Sigmoid colon (tissue), 7 donors: ENCODE measurements around the gene GNAI2. TPM values are rescaled to one million over a fixed set of nuclear protein-coding genes. Genes with fewer than 3 reads are reported as not detected.
A peak's percentile ranks its signal among the peaks of the same experiment; 100 is the strongest.

ENCODE experiments used
- DNase-seq: peaks from one replicate; pipeline ENCODE4 v3.0.0-alpha.2; 2019
- H3K27ac ChIP-seq, 4 donors: fragments of 200-600 bp; sonication (generic); one replicate each; pipeline ENCODE4 v1.5.1; 2016 to 2019; ENCODE audit warnings: mild to moderate bottlenecking in 1 of 4
- H3K27me3 ChIP-seq, 3 donors: fragments of 200-600 bp; sonication (generic); one replicate each; pipeline ENCODE4 v1.5.1; 2019; ENCODE audit warnings: mild to moderate bottlenecking in 1 of 3
- H3K36me3 ChIP-seq, 4 donors: fragments of 200-600 bp; sonication (generic); one replicate each; pipeline ENCODE4 v1.5.1; 2016 to 2019
- H3K4me1 ChIP-seq, 4 donors: fragments of 200-600 bp; sonication (generic); one replicate each; pipeline ENCODE4 v1.5.1; 2017 to 2019
- H3K4me3 ChIP-seq, 4 donors: fragments of 200-600 bp; sonication (generic); one replicate each; pipeline ENCODE4 v1.5.1; 2017 to 2019; ENCODE audit warnings: mild to moderate bottlenecking in 2 of 4, moderate library complexity in 1 of 4
- H3K9me3 ChIP-seq, 4 donors: fragments of 200-600 bp in 3 of 4; sonication (generic) in 3 of 4; one replicate each; pipeline versions ENCODE4 v1.5.1 to v1.6.1; 2013 to 2019
- CTCF ChIP-seq, 4 experiments: fragments of 450-650 bp in 3 of 4; fragments of 200-600 bp in 1 of 4; IDR thresholded peaks; one replicate each; pipeline ENCODE4 v1.5.1; 2016 to 2019; ENCODE audit warnings: antibody characterized with exemption in 4 of 4, mild to moderate bottlenecking in 3 of 4, moderate library complexity in 2 of 4
- EP300 ChIP-seq, 4 donors: sonication (generic); formaldehyde crosslinking; IDR thresholded peaks; one replicate each; pipeline ENCODE4 v1.6.1; 2017; ENCODE audit warnings: antibody characterized with exemption in 4 of 4
- POLR2A ChIP-seq, 2 donors: fragments of 450-650 bp; IDR thresholded peaks; one replicate each; pipeline ENCODE4 v1.6.1; 2016; ENCODE audit warnings: antibody characterized with exemption in 2 of 2, mild to moderate bottlenecking in 2 of 2, moderate library complexity in 2 of 2
- POLR2AphosphoS5 ChIP-seq, 4 donors: sonication (generic); formaldehyde crosslinking; IDR thresholded peaks; one replicate each; pipeline ENCODE4 v1.6.1; 2017; ENCODE audit warnings: antibody characterized with exemption in 4 of 4
- WGBS, 2 donors: extraction: QIAGEN DNeasy Blood & Tissue Kit; methylation state at CpG; one replicate each; pipeline ENCODE4 v1.1.7; 2013; 5-methylcytosine and 5-hydroxymethylcytosine counted together
- intact Hi-C: fragments of 100-400 bp; cut with DNase I; formaldehyde crosslinking; loops from one replicate; pipeline ENCODE4 v1.15.1; 2023
- polyA plus RNA-seq, 3 donors: library from polyadenylated mRNA; stranded (reverse); fragments of 200-250 nt; gene quantifications; one replicate each; pipeline ENCODE4 v1.2.3, GENCODE V29; 2013
- total RNA-seq, 4 donors: library from RNA; depleted of rRNA; stranded (reverse); fragments of >200 nt; gene quantifications; one replicate each; pipeline ENCODE4 v1.1.0, GENCODE V29; 2016
- donor health status: healthy with polysubstance abuse.
- donor health status: Bipolar disorder and iron deficiency.
- donor health status: healthy.

Gene GNAI2
- total and polyA plus RNA-seq, 7 donors, result 43.9 to 171 (median 149) TPM

- intact Hi-C loops, result no loop called here
- H3K36me3 ChIP-seq, result peaks cover 15 to 44% (median 29%) of the 10 kb centered on the region in 4 donors
- no peak for TF ChIP-seq POLR2AphosphoS5 (IDR thresholded peaks at IDR 0.05)
- no peak for TF ChIP-seq CTCF (IDR thresholded peaks at IDR 0.05)
- no peak for TF ChIP-seq POLR2A (IDR thresholded peaks at IDR 0.05)
- TF ChIP-seq EP300 (IDR thresholded peaks at IDR 0.05), result no peak
- no peak overlapping the region for H3K4me3 ChIP-seq
- H3K4me1 ChIP-seq, result peaks cover 0 to 31% (median 26%) of the 10 kb centered on the region in 4 donors
- H3K9me3 ChIP-seq, result no peaks in the 10 kb centered on the region
- peak; percentile 66 for DNase-seq
- 93 to 96% methylated on average over 16 of the region's 16 CpGs for WGBS, 2 donors
- H3K27ac ChIP-seq, result no peak overlapping the region
- no peaks in the 10 kb centered on the region for H3K27me3 ChIP-seq
Measured at GRCh38 chr3:50290161-50290641, 54.2 kb downstream of the GNAI2 start.

GRCh38 chr3:50292159-50293078, 56.4 kb downstream of the GNAI2 start, which contains the start of gene IFRD2:
IFRD2 (minus strand) TSS chr3:50292429; CDS start chr3:50292274, 155 bp downstream.
- intact Hi-C loops, result no loop called here
- Histone ChIP-seq H3K9me3 (no peaks in the 10 kb centered on the region), H3K4me3 (peak within 1 kb of the TSS; percentile 85 to 100 (median 92)), H3K4me1 (peaks cover 0 to 31% (median 26%) of the 10 kb centered on the region in 4 donors), H3K36me3 (peaks cover 15 to 32% (median 25%) of the 10 kb centered on the region in 4 donors), H3K27me3 (no peaks in the 10 kb centered on the region), H3K27ac (peak within 1 kb of the TSS; percentile 88 to 95 (median 91))
- peak; percentile 99 for DNase-seq
- TF ChIP-seq CTCF (IDR thresholded peaks at IDR 0.05), result no peak
- TF ChIP-seq POLR2AphosphoS5 (IDR thresholded peaks at IDR 0.05), result peak; percentile 73 to 94 (median 83)
- TF ChIP-seq EP300 (IDR thresholded peaks at IDR 0.05), result no peak
- TF ChIP-seq POLR2A (IDR thresholded peaks at IDR 0.05), result peak in 1 of 2 donors; percentile 53
- 1 to 2% methylated on average over 67 of the region's 67 CpGs for WGBS, 2 donors

GRCh38 chr3:50293079-50293801, 57.2 kb downstream of the GNAI2 start:
- Histone ChIP-seq H3K9me3 (no peaks in the 10 kb centered on the region), H3K4me1 (peaks cover 0 to 38% (median 29%) of the 10 kb centered on the region in 4 donors), H3K27ac (peak overlapping the region; percentile 88 to 95 (median 91)), H3K36me3 (peaks cover 9 to 24% (median 20%) of the 10 kb centered on the region in 4 donors), H3K27me3 (no peaks in the 10 kb centered on the region), H3K4me3 (peak overlapping the region in 3 of 4 donors; percentile 85 to 100 (median 86))
- DNase-seq, result peak; percentile 68
- TF ChIP-seq CTCF (IDR thresholded peaks at IDR 0.05) (no peak), POLR2AphosphoS5 (IDR thresholded peaks at IDR 0.05) (no peak), EP300 (IDR thresholded peaks at IDR 0.05) (no peak), POLR2A (IDR thresholded peaks at IDR 0.05) (no peak)
- intact Hi-C loops, result no loop called here
- 77 to 82% methylated on average over 12 of the region's 12 CpGs for WGBS, 2 donors

- H3K27me3 ChIP-seq, result no peaks in the 10 kb centered on the region
- peaks cover 3 to 46% (median 36%) of the 10 kb centered on the region in 4 donors for H3K4me1 ChIP-seq
- no peaks in the 10 kb centered on the region for H3K9me3 ChIP-seq
- intact Hi-C loops, result no loop called here
- TF ChIP-seq EP300 (IDR thresholded peaks at IDR 0.05), result no peak
- no peak for TF ChIP-seq POLR2A (IDR thresholded peaks at IDR 0.05)
- no peak for TF ChIP-seq CTCF (IDR thresholded peaks at IDR 0.05)
- no peak for TF ChIP-seq POLR2AphosphoS5 (IDR thresholded peaks at IDR 0.05)
- peak overlapping the region in 2 of 4 donors; percentile 94 to 95 for H3K27ac ChIP-seq
- no peak for DNase-seq
- WGBS, 2 donors, result 93 to 94% methylated on average over 4 of the region's 4 CpGs
- peaks cover 4 to 15% (median 12%) of the 10 kb centered on the region in 4 donors for H3K36me3 ChIP-seq
- H3K4me3 ChIP-seq, result no peak overlapping the region
Measured at GRCh38 chr3:50294089-50294488, 58.1 kb downstream of the GNAI2 start.
